ENCODE data around the gene ESPNL. TPM values are rescaled to one million over a fixed set of nuclear protein-coding genes. Genes with fewer than 3 reads are reported as not detected.

ESPNL gene
- total RNA-seq, 1 donor from 2014 or later, result 0.24 TPM

DNA sequence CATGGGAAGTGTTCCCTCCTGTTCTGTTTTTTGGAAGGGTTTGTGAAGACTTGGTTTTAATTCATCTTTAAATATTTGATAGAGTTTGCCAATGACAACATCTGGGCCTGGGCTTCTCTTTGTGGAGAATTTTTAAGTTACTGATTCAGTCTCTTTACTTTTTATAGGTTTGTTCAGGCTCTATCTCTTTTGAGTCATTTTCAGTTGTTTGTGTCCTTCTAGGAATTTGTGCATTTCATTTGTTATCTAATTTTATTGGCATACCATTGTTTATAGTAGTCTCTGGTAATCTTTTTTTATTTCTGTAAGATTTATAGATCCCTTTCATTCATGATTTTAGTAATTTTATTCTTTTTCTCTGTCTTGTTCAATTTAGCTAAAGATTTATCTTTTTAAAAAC lies 24.7 kb upstream of the ESPNL start:
- Mint-ChIP-seq H3K9me3 (peaks cover 6% of the 10 kb centered on the region), H3K4me1 (ENCODE audit: unreplicated experiment) (no peaks in the 10 kb centered on the region), H3K4me3 (no peak overlapping the region), H3K27me3 (no peaks in the 10 kb centered on the region), H3K36me3 (peaks cover 58% of the 10 kb centered on the region), H3K27ac (no peak overlapping the region)
- DNase-seq (ENCODE audit: extremely low spot score, unreplicated experiment), result no peak
- no peak for TF ChIP-seq CTCF (conservative IDR thresholded peaks at IDR 0.05)

DNA sequence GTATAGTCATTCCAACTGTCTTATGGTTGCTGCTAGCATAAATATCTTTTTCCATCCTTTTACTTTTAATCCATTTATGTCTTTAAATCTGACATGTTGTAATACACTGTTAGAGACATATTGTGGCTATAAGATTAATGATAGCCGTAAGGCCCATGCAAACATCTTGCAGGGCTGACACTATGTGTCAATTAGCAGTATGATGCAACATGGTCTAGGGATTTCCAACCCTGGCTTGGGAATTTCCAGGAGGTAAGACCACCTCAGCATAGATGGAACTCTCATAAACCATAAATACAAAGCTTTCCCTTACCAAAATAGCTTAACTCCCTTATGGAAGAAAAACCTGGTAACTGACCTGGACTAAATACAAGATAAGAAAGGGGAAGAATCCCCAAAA lies 22.8 kb upstream of the ESPNL start:
- DNase-seq (ENCODE audit: extremely low spot score, unreplicated experiment), result no peak
- Mint-ChIP-seq H3K27me3 (no peaks in the 10 kb centered on the region), H3K27ac (no peak overlapping the region), H3K36me3 (peaks cover 65% of the 10 kb centered on the region), H3K4me1 (ENCODE audit: unreplicated experiment) (no peaks in the 10 kb centered on the region), H3K9me3 (peaks cover 6% of the 10 kb centered on the region), H3K4me3 (no peak overlapping the region)
- TF ChIP-seq CTCF (conservative IDR thresholded peaks at IDR 0.05), result no peak

- no peak for TF ChIP-seq CTCF (conservative IDR thresholded peaks at IDR 0.05)
- Mint-ChIP-seq H3K9me3 (peaks cover 6% of the 10 kb centered on the region), H3K36me3 (peaks cover 61% of the 10 kb centered on the region), H3K4me1 (ENCODE audit: unreplicated experiment) (no peaks in the 10 kb centered on the region), H3K4me3 (no peak overlapping the region), H3K27ac (no peak overlapping the region), H3K27me3 (no peaks in the 10 kb centered on the region)
- DNase-seq (ENCODE audit: extremely low spot score, unreplicated experiment), result no peak
These were observed 20.2 kb upstream of the ESPNL start for GRCh38 chr2:238079874-238080327.

DNA sequence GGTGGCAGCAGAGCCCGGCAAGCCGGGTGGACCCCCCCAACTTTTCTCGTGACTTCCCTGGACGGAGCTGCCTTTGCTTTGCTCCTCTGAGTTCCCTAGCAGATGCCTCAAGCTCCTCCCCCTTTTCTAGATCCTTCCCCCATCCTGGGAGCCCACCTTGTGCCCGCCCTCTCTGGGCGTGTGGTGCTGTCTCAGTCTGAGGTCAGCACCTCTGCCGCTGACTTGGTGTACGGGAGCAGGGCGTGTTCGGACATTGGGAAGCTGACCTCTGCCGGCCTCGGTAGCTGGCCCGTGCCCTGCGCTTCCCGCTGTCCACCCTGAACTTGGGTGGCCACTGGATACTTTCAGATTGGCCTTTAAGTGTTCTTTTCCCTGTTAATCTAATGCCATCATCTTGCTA lies 19.6 kb upstream of the ESPNL start:
- peaks cover 6% of the 10 kb centered on the region for H3K9me3 Mint-ChIP-seq
- H3K4me3 Mint-ChIP-seq, result no peak overlapping the region
- no peaks in the 10 kb centered on the region for H3K27me3 Mint-ChIP-seq
- peaks cover 58% of the 10 kb centered on the region for H3K36me3 Mint-ChIP-seq
- no peak for DNase-seq (ENCODE audit: extremely low spot score, unreplicated experiment)
- TF ChIP-seq CTCF (conservative IDR thresholded peaks at IDR 0.05), result no peak
- no peaks in the 10 kb centered on the region for H3K4me1 Mint-ChIP-seq (ENCODE audit: unreplicated experiment)
- no peak overlapping the region for H3K27ac Mint-ChIP-seq

GRCh38 chr2:238081150-238081549 lies 19.0 kb upstream of the ESPNL start:
- DNase-seq (ENCODE audit: extremely low spot score, unreplicated experiment), result no peak
- peaks cover 61% of the 10 kb centered on the region for H3K36me3 Mint-ChIP-seq
- H3K4me3 Mint-ChIP-seq, result no peak overlapping the region
- no peaks in the 10 kb centered on the region for H3K4me1 Mint-ChIP-seq (ENCODE audit: unreplicated experiment)
- peaks cover 9% of the 10 kb centered on the region for H3K9me3 Mint-ChIP-seq
- no peak for TF ChIP-seq CTCF (conservative IDR thresholded peaks at IDR 0.05)
- no peak overlapping the region for H3K27ac Mint-ChIP-seq
- H3K27me3 Mint-ChIP-seq, result no peaks in the 10 kb centered on the region

DNA sequence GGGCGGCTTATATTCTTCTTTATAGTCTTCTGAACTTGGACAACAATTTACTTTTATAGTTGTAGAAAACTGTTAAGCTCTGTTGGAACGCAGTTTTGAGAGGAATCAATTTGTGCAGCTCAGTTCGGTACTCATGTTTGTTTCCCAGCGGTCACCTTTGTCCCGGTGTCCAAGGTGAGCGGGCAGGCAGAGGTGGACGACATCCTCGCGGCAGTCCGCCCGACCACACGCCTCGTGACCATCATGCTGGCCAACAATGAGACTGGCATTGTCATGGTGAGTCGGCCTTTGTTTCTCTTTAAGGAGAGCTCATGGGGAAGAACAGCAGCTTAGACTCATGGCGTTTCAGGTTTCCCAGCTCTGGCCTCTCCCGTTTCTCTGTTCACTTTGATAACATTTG lies 18.6 kb upstream of the ESPNL start:
- peak; percentile 48 for DNase-seq (ENCODE audit: extremely low spot score, unreplicated experiment)
- H3K4me1 Mint-ChIP-seq (ENCODE audit: unreplicated experiment), result no peaks in the 10 kb centered on the region
- peaks cover 58% of the 10 kb centered on the region for H3K36me3 Mint-ChIP-seq
- no peak for TF ChIP-seq CTCF (conservative IDR thresholded peaks at IDR 0.05)
- peaks cover 10% of the 10 kb centered on the region for H3K9me3 Mint-ChIP-seq
- H3K4me3 Mint-ChIP-seq, result no peak overlapping the region
- no peak overlapping the region for H3K27ac Mint-ChIP-seq
- no peaks in the 10 kb centered on the region for H3K27me3 Mint-ChIP-seq

All from type B pancreatic cell (in vitro differentiated cells).